SK-N-SH (cell line): ENCODE measurements around the gene TBC1D2B.

Source experiments
- CTCF ChIP-seq: fragments of 200-600 bp; sonication (generic); IDR thresholded peaks from 2 replicates; pipeline ENCODE4 v1.6.1; 2017; ENCODE audit warnings: antibody characterized with exemption, mild to moderate bottlenecking, moderate library complexity
- MEF2A ChIP-seq: IDR thresholded peaks from 2 replicates; pipeline ENCODE4 v1.4.0; 2012; ENCODE audit warnings: low read depth, borderline replicate concordance
- REST ChIP-seq: IDR thresholded peaks from 2 replicates; pipeline ENCODE4 v1.6.1; 2012; ENCODE audit warnings: mild to moderate bottlenecking, low read depth, low read length, moderate library complexity

DNA sequence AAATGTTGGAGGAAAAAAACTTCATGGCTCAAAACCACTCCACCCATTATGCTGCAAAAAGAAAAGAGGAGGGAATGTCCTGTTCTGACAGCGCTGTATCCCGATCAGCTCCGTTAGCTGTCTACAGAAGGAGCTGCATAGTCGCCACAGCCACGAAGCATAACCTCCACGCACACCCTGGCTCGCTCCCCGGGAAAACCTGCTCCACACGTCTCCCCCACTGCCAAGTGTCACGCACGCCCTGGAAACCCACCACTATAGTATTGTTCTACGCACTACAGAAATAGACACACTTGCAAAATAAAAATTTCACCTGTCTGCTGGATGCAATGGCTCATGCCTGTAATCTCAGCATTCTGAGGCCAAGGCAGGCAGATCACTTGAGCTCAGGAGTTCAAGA lies 55.8 kb downstream of the TBC1D2B start:
- TF ChIP-seq MEF2A (no peak), REST (no peak), CTCF (no peak)
